22Rv1 (cell line): ENCODE data around the gene NFATC1.

Experiments used
- CTCF ChIP-seq: fragments of 450-650 bp; IDR thresholded peaks from 2 replicates; pipeline ENCODE4 v1.5.1; 2017; ENCODE audit warnings: mild to moderate bottlenecking
- ZFX ChIP-seq: fragments of 450-650 bp; IDR thresholded peaks from 2 replicates; pipeline ENCODE4 v1.6.1; 2017; ENCODE audit warnings: antibody characterized with exemption, borderline replicate concordance

GRCh38 chr18:79403723-79404566 lies 8.2 kb downstream of the NFATC1 start:
- TF ChIP-seq CTCF (no peak), ZFX (no peak)
